H1 (cell line): ENCODE results near the gene GPR161. TPM values are rescaled to one million over a fixed set of nuclear protein-coding genes. Genes with fewer than 3 reads are reported as not detected.

Source experiments
- CTCF ChIA-PET: fragments of 300-600 bp; sonication (Branson Sonifier 250); formaldehyde crosslinking; loops from one replicate; lab custom pipeline; 2021; ENCODE audit not compliant: partially characterized antibody; lab: Charles Lee
- POLR2A ChIA-PET: fragments of 300-600 bp; sonication (Branson Sonifier 250); formaldehyde crosslinking; loops from one replicate; lab custom pipeline; 2021; ENCODE audit warnings: inconsistent platforms; ENCODE audit not compliant: partially characterized antibody; lab: Charles Lee
- DNase-seq, 2 experiments: peaks; one replicate each; pipeline versions ENCODE4 v3.0.0 to v3.0.0-alpha.2; 2010 to 2022; ENCODE audit warnings: low spot score in 2 of 2, low read depth in 1 of 2, mixed read lengths in 1 of 2
- FAIRE-seq: peaks from 2 replicates; lab custom pipeline; 2011; peaks lifted over from hg19 to GRCh38; lab: Jason Lieb, UNC
- H2AFZ ChIP-seq: 2 replicates; pipeline ENCODE4 v1.8.1; 2012; ENCODE audit warnings: low read length, inconsistent platforms
- H2AK5ac ChIP-seq: 2 replicates; pipeline ENCODE4 v1.6.1; 2013; ENCODE audit warnings: low read depth, low read length
- H2BK120ac ChIP-seq: replicated peaks from 2 replicates; pipeline ENCODE3; 2013; ENCODE audit warnings: low read depth, low read length, inconsistent platforms
- H2BK12ac ChIP-seq: 2 replicates; pipeline ENCODE4 v1.6.1; 2013; ENCODE audit warnings: low read depth, low read length
- H2BK15ac ChIP-seq: 2 replicates; pipeline ENCODE4 v1.6.1; 2013; ENCODE audit warnings: low read length
- H2BK20ac ChIP-seq: 2 replicates; pipeline ENCODE4 v1.6.1; 2013; ENCODE audit warnings: low read length
- H2BK5ac ChIP-seq: 2 replicates; pipeline ENCODE4 v1.6.1; 2013; ENCODE audit warnings: low read depth, low read length
- H3K14ac ChIP-seq: 2 replicates; pipeline ENCODE4 v1.6.1; 2013; ENCODE audit warnings: inconsistent platforms; ENCODE audit not compliant: insufficient read length
- H3K18ac ChIP-seq: 2 replicates; pipeline ENCODE4 v1.6.1; 2013; ENCODE audit warnings: low read length; ENCODE audit errors: extremely low read depth
- H3K23ac ChIP-seq: 2 replicates; pipeline ENCODE4 v1.6.1; 2013; ENCODE audit warnings: inconsistent platforms; ENCODE audit not compliant: insufficient read length
- H3K23me2 ChIP-seq: 2 replicates; pipeline ENCODE4 v1.6.1; 2013; ENCODE audit warnings: low read depth, low read length
- H3K27ac ChIP-seq: 2 replicates; pipeline ENCODE4 v1.6.1; 2011; ENCODE audit warnings: low read depth, low read length, inconsistent platforms
- H3K27me3 ChIP-seq, 4 experiments: replicated peaks in 1 of 4; 1 replicate in 1 of 4; 2 replicates in 3 of 4; pipeline versions ENCODE4 v1.6.1 to v1.8.1; 2011 to 2013; ENCODE audit warnings: low read length in 3 of 4, mild to moderate bottlenecking in 3 of 4, inconsistent platforms in 2 of 4, mixed read lengths in 2 of 4, moderate library complexity in 1 of 4; ENCODE audit not compliant: control insufficient read depth in 3 of 4, insufficient read depth in 3 of 4; ENCODE audit errors: extremely low read depth in 1 of 4
- H3K36me3 ChIP-seq, 4 experiments: 2 replicates each; pipeline versions ENCODE4 v1.6.1 to v1.8.1; 2011 to 2013; ENCODE audit warnings: mild to moderate bottlenecking in 4 of 4, low read length in 3 of 4, moderate library complexity in 2 of 4, control low read depth in 1 of 4, inconsistent platforms in 1 of 4; ENCODE audit not compliant: insufficient read depth in 4 of 4, control insufficient read depth in 2 of 4
- H3K4ac ChIP-seq: replicated peaks from 2 replicates; pipeline ENCODE3; 2013; ENCODE audit warnings: low read length, low read depth, mixed read lengths, inconsistent platforms; ENCODE audit not compliant: insufficient read length
- H3K4me1 ChIP-seq, 4 experiments: replicated peaks in 1 of 4; 1 replicate in 1 of 4; 2 replicates in 3 of 4; pipeline versions ENCODE4 v1.6.1 to v1.8.1; 2011 to 2013; ENCODE audit warnings: low read length in 3 of 4, inconsistent platforms in 2 of 4, mixed read lengths in 1 of 4; ENCODE audit not compliant: insufficient read depth in 4 of 4, control insufficient read depth in 3 of 4
- H3K4me2 ChIP-seq, 2 experiments: 2 replicates each; pipeline versions ENCODE4 v1.6.1 to v1.8.1; 2011 to 2013; ENCODE audit warnings: low read depth in 2 of 2, low read length in 2 of 2, control low read depth in 1 of 2, inconsistent platforms in 1 of 2, mild to moderate bottlenecking in 1 of 2; ENCODE audit not compliant: insufficient read depth in 1 of 2
- H3K4me3 ChIP-seq, 4 experiments: fragments of 200-600, 300-600 bp in 1 of 4; sonication (generic), shearing (Covaris generic), sonication (Bioruptor Twin) in 1 of 4; 2 replicates each; pipeline versions ENCODE4 v1.5.1 to v1.8.1; 2011 to 2016; ENCODE audit warnings: low read length in 4 of 4, low read depth in 3 of 4, control low read depth in 2 of 4, inconsistent platforms in 2 of 4, mild to moderate bottlenecking in 2 of 4, mixed read lengths in 1 of 4, moderate library complexity in 1 of 4; ENCODE audit not compliant: insufficient read depth in 2 of 4; ENCODE audit errors: extremely low read depth in 1 of 4
- H3K56ac ChIP-seq: replicated peaks from 2 replicates; pipeline ENCODE3; 2013; ENCODE audit warnings: low read depth, mild to moderate bottlenecking, mixed read lengths, low read length, inconsistent platforms; ENCODE audit not compliant: insufficient read length
- H3K79me1 ChIP-seq: 2 replicates; pipeline ENCODE4 v1.6.1; 2013; ENCODE audit warnings: low read depth, low read length, control low read depth
- H3K79me2 ChIP-seq, 2 experiments: 2 replicates each; pipeline versions ENCODE4 v1.6.1 to v1.8.1; 2012 to 2013; ENCODE audit warnings: low read length in 2 of 2, mild to moderate bottlenecking in 2 of 2, inconsistent platforms in 1 of 2; ENCODE audit not compliant: insufficient read depth in 2 of 2, control insufficient read depth in 1 of 2
- H3K9ac ChIP-seq, 4 experiments: replicated peaks in 1 of 4; 1 replicate in 1 of 4; 2 replicates in 3 of 4; pipeline versions ENCODE4 v1.6.1 to v1.8.1; 2011 to 2013; ENCODE audit warnings: low read depth in 3 of 4, low read length in 3 of 4, control low read depth in 2 of 4, mild to moderate bottlenecking in 2 of 4, moderate library complexity in 2 of 4, inconsistent platforms in 1 of 4; ENCODE audit errors: extremely low read depth in 1 of 4
- H3K9me3 ChIP-seq, 2 experiments: 2 replicates each; pipeline versions ENCODE4 v1.6.1 to v1.8.1; 2012 to 2013; ENCODE audit warnings: mild to moderate bottlenecking in 2 of 2, moderate library complexity in 2 of 2, control low read depth in 1 of 2, inconsistent platforms in 1 of 2, low read depth in 1 of 2, low read length in 1 of 2, mixed read lengths in 1 of 2; ENCODE audit not compliant: insufficient read depth in 2 of 2
- H4K20me1 ChIP-seq, 2 experiments: replicated peaks in 1 of 2; 2 replicates each; pipeline versions ENCODE3 to v1.8.1; 2011 to 2013; ENCODE audit warnings: inconsistent platforms in 2 of 2, low read length in 2 of 2, mild to moderate bottlenecking in 1 of 2; ENCODE audit not compliant: insufficient read depth in 2 of 2, control insufficient read depth in 1 of 2
- H4K5ac ChIP-seq: 2 replicates; pipeline ENCODE4 v1.6.1; 2013; ENCODE audit warnings: low read length, low read depth, mixed read lengths, inconsistent platforms; ENCODE audit not compliant: insufficient read length
- H4K8ac ChIP-seq: 2 replicates; pipeline ENCODE4 v1.8.0; 2013; ENCODE audit warnings: mild to moderate bottlenecking, moderate library complexity, low read length, inconsistent platforms; ENCODE audit not compliant: insufficient read depth; ENCODE audit errors: extremely low read depth
- H4K91ac ChIP-seq: replicated peaks from 2 replicates; pipeline ENCODE3; 2013; ENCODE audit warnings: low read length, mixed read lengths, inconsistent platforms; ENCODE audit not compliant: insufficient read length
- JUND ChIP-seq: IDR thresholded peaks from 2 replicates; pipeline ENCODE4 v1.6.1; 2011; ENCODE audit warnings: mild to moderate bottlenecking, improper control_type of control experiment, low read length
- NANOG ChIP-seq: IDR thresholded peaks from 2 replicates; pipeline ENCODE4 v1.6.1; 2011; ENCODE audit warnings: low read length, low read depth, mild to moderate bottlenecking, inconsistent platforms; ENCODE audit not compliant: insufficient read depth, poor library complexity, severe bottlenecking
- PHF8 ChIP-seq: fragments of 200-600 bp; sonication (generic); conservative IDR thresholded peaks from 2 replicates; pipeline ENCODE4 v1.7.1; 2012; ENCODE audit warnings: low read depth, mild to moderate bottlenecking, inconsistent platforms, low read length, moderate library complexity
- SP4 ChIP-seq: IDR thresholded peaks from 2 replicates; pipeline ENCODE4 v1.6.1; 2012; ENCODE audit warnings: low read length, inconsistent platforms
- SRF ChIP-seq: IDR thresholded peaks from 2 replicates; pipeline ENCODE4 v1.6.1; 2011; ENCODE audit warnings: mild to moderate bottlenecking, low read depth, low read length, moderate library complexity
- WGBS, 2 experiments: shearing (Covaris generic) in 1 of 2; methylation state at CpG; one replicate each; pipeline versions ENCODE4 v1.1.6 to v1.1.7; 2013 to 2015; ENCODE audit warnings: low lambda C conversion rate in 2 of 2, mixed read lengths in 2 of 2, inconsistent platforms in 1 of 2, low coverage in 1 of 2, missing lambda C conversion rate in 1 of 2; ENCODE audit not compliant: insufficient replicate concordance in 2 of 2, insufficient coverage in 1 of 2, insufficient read length in 1 of 2; ENCODE audit errors: extremely low coverage in 1 of 2, missing lambda C conversion rate in 1 of 2; 5-methylcytosine and 5-hydroxymethylcytosine counted together
- polyA plus RNA-seq, 7 experiments: library from polyadenylated mRNA; depleted of rRNA in 3 of 7; stranded (reverse) in 5 of 7; unstranded in 2 of 7; fragments of >200 nt in 5 of 7; fragments of 200-250 nt in 2 of 7; gene quantifications; 1 replicate in 5 of 7; 2 replicates in 1 of 7; 4 replicates in 1 of 7; pipeline versions ENCODE4 v1.2.1 to v1.2.3, GENCODE V29; 2011 to 2013; ENCODE audit warnings: missing spikeins in 2 of 7, mixed read lengths in 2 of 7
- total RNA-seq: library from RNA; stranded (reverse); fragmentation: NEBNext Ultra II Directional; extraction: Animal tissue kit (Norgen Biotek cat#: 25700); gene quantifications from 2 replicates; pipeline ENCODE4 v1.2.1, GENCODE V29; 2021

The GPR161 gene
- total and polyA plus RNA-seq, 2 of the 8 experiments (the other 6 are each of a cell fraction or from before 2014, with no cell fraction given): 13.7 to 16.8 TPM

- Histone ChIP-seq H4K5ac (no peak overlapping the region), H3K4ac (no peak overlapping the region), H4K8ac (no peak overlapping the region), H2BK12ac (no peak overlapping the region), H3K23ac (no peak overlapping the region), H4K20me1 (no peaks in the 10 kb centered on the region), H3K4me3 (no peak overlapping the region), H2BK5ac (no peak overlapping the region), H3K9ac (no peak overlapping the region), H3K18ac (no peak overlapping the region), H2BK120ac (no peak overlapping the region), H3K36me3 (no peaks in the 10 kb centered on the region), H3K4me2 (no peak overlapping the region), H3K27me3 (no peaks in the 10 kb centered on the region), H3K79me2 (no peaks in the 10 kb centered on the region), H3K27ac (no peak overlapping the region), H3K14ac (no peak overlapping the region), H3K4me1 (no peaks in the 10 kb centered on the region), H2AFZ (no peak overlapping the region), H3K9me3 (no peaks in the 10 kb centered on the region), H3K56ac (no peak overlapping the region), H2AK5ac (no peak overlapping the region), H3K23me2 (no peaks in the 10 kb centered on the region), H3K79me1 (no peaks in the 10 kb centered on the region), H2BK20ac (no peak overlapping the region), H2BK15ac (no peak overlapping the region), H4K91ac (no peak overlapping the region)
- DNase-seq: no peak
- ChIA-PET CTCF (interaction anchor here (0.7 to 1.8 kb wide), 2 partner anchors 19 to 82 kb away, joined by 3 to 4 read pairs; no protein-coding TSS in a partner anchor), POLR2A (no interaction called here)
- no peak for FAIRE-seq
- WGBS, 2 experiments: 78% methylated on average over 3 of the region's 3 CpGs; no CpG with 5 or more reads in 1 of the 2 experiments
- no peak for TF ChIP-seq PHF8
- no peak for TF ChIP-seq NANOG
- TF ChIP-seq SRF: no peak
- no peak for TF ChIP-seq JUND
- no peak for TF ChIP-seq SP4
Measured at GRCh38 chr1:168164771-168165170, 28.0 kb upstream of the GPR161 start.
